Measurements from ENCODE around the gene SELENOW. TPM values are rescaled to one million over a fixed set of nuclear protein-coding genes. Genes with fewer than 3 reads are reported as not detected.

SELENOW gene
- total and polyA plus RNA-seq, 2 donors (not counting 3 experiments of a cell fraction or from before 2014, with no cell fraction given), result 316 to 613 TPM

DNA sequence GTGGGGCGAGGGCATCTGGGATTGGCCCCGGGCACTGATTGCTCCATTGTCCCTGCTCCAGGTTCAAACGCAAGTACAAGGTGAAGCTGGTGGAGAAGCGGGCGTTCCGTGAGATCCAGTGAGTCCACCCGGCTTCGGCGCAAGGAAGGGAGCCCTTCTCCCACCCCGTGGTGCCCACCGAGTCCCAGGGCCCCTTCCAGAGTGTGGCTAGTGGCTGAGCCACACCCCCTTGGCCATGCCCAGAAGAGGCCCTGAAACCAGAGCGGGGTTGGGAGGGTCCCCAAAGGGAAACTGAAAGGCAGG lies 21.9 kb upstream of the SELENOW start:
- Histone ChIP-seq H2AFZ (ENCODE audit: low read depth, low read length) (no peak overlapping the region), H3K4me2 (ENCODE audit: insufficient read depth, low read length) (no peak overlapping the region), H3K9me3 (replicated peaks; ENCODE audit: control insufficient read depth, insufficient read depth, low read length) (no peaks in the 10 kb centered on the region), H3K27me3 (ENCODE audit: control insufficient read depth in 2 of 2, insufficient read depth in 2 of 2, low read length in 2 of 2) (no peaks in the 10 kb centered on the region), H3K4me1 (ENCODE audit: control insufficient read depth, extremely low read depth, insufficient read depth, low read length) (no peaks in the 10 kb centered on the region), H3K79me2 (ENCODE audit: control insufficient read depth, insufficient read depth, low read length) (no peaks in the 10 kb centered on the region), H3K36me3 (ENCODE audit: control insufficient read depth in 2 of 2, extremely low read depth in 1 of 2, insufficient read depth in 2 of 2, low read length in 2 of 2) (peaks cover 16 to 50% of the 10 kb centered on the region in 2 experiments), H3K27ac (ENCODE audit: insufficient read depth, low read depth, low read length) (no peak overlapping the region), H3K4me3 (replicated peaks in 1 of 3; ENCODE audit: insufficient read depth in 1 of 3, low read depth in 1 of 3, low read length in 3 of 3) (no peak overlapping the region), H3K9me1 (replicated peaks; ENCODE audit: control insufficient read depth, extremely low read depth, insufficient read depth, low read length) (no peaks in the 10 kb centered on the region), H3K9ac (replicated peaks; ENCODE audit: extremely low read depth, insufficient read depth, low read length) (no peak overlapping the region), H4K20me1 (replicated peaks; ENCODE audit: control insufficient read depth, extremely low read depth, insufficient read depth, low read length) (no peaks in the 10 kb centered on the region)
- no TSS peak for BruUV-seq (replicated peaks)
- TF ChIP-seq, protein P1, sequence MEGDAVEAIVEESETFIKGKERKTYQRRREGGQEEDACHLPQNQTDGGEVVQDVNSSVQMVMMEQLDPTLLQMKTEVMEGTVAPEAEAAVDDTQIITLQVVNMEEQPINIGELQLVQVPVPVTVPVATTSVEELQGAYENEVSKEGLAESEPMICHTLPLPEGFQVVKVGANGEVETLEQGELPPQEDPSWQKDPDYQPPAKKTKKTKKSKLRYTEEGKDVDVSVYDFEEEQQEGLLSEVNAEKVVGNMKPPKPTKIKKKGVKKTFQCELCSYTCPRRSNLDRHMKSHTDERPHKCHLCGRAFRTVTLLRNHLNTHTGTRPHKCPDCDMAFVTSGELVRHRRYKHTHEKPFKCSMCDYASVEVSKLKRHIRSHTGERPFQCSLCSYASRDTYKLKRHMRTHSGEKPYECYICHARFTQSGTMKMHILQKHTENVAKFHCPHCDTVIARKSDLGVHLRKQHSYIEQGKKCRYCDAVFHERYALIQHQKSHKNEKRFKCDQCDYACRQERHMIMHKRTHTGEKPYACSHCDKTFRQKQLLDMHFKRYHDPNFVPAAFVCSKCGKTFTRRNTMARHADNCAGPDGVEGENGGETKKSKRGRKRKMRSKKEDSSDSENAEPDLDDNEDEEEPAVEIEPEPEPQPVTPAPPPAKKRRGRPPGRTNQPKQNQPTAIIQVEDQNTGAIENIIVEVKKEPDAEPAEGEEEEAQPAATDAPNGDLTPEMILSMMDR (IDR thresholded peaks at IDR 0.05; ENCODE audit: extremely low read depth in 1 of 2, insufficient read depth in 1 of 2, low read depth in 1 of 2, low read length in 2 of 2), result no peak
- TF ChIP-seq JUN (IDR thresholded peaks at IDR 0.05; ENCODE audit: borderline replicate concordance, insufficient read depth, insufficient read length, low read depth) (no peak), GATA2 (IDR thresholded peaks at IDR 0.05; ENCODE audit: insufficient read depth, insufficient read length, low read depth, low read length) (no peak), MYC (IDR thresholded peaks at IDR 0.05; ENCODE audit: low read depth, low read length) (no peak), POLR2AphosphoS5 (IDR thresholded peaks at IDR 0.05; ENCODE audit: insufficient read depth, low read depth, low read length) (no peak), POLR2A (IDR thresholded peaks at IDR 0.05; ENCODE audit: low read depth, low read length) (no peak), EZH2 (IDR thresholded peaks at IDR 0.05; ENCODE audit: borderline replicate concordance, low read depth, low read length, severe bottlenecking) (no peak), FOS (IDR thresholded peaks at IDR 0.05; ENCODE audit: borderline replicate concordance, insufficient read depth, low read length) (no peak)
- TF ChIP-seq, protein P2, sequence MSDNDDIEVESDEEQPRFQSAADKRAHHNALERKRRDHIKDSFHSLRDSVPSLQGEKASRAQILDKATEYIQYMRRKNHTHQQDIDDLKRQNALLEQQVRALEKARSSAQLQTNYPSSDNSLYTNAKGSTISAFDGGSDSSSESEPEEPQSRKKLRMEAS (IDR thresholded peaks at IDR 0.05; ENCODE audit: insufficient read depth, insufficient read length), result no peak
- DNase-seq (ENCODE audit: low read depth, low spot score) (no peak), FAIRE-seq (no peak)
- CTCF ChIA-PET, result interaction anchor here (1.2 to 2.1 kb wide), 4 partner anchors 9 to 44 kb away, joined by 3 to 8 read pairs (median 4); partner anchors contain the start of gene EHD2
- intact Hi-C loops (cut with micrococcal nuclease), result no loop called here
- dilution Hi-C loops (cut with MboI; ENCODE audit: extremely low pct_ligation_motif_present, low sequenced_read_pairs), result no loop called here
- POLR2A ChIA-PET, result no interaction called here

Measured in endothelial cell of umbilical vein (primary cell).